ENCODE measurements around the gene APEX1.
"Not testable (repeated sequence)": the region's sequence is repeated elsewhere in the genome, so short reads cannot be mapped to it uniquely, and the experiment has no call there.

APEX1 gene

DNA sequence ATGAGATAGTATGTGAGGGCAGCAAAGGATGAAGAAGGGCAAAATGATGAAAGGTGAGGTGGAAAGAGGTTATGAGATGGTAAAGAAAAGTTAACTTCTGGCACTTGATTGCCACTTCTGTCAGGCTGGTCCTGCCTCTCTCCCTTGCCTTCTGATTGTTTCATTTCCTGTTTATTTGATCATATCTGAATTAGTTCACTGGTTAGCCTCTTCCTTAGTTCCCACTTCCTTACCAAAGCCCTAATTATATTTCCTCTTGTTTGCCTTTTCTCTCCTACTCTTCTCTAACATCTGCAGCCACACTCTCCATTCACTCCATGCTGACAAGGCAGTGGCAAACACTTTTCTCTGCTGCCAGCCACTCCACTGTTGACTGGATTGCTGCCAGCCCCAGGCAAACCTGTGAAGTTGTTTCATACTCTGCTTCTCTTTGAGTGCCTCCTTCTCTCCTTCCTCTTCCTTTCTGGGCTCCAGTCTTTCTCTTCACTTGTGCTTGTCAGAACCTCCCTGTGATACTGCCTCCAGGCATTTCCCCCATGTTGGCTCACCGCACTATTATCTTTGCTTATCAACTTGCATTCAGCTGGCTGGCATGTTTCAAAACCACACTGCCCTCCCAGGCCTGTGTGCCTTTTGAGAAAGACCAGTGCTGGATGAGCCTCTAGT lies 22.3 kb downstream of the APEX1 start:
- DNase-seq, result peak; percentile 46

DNA sequence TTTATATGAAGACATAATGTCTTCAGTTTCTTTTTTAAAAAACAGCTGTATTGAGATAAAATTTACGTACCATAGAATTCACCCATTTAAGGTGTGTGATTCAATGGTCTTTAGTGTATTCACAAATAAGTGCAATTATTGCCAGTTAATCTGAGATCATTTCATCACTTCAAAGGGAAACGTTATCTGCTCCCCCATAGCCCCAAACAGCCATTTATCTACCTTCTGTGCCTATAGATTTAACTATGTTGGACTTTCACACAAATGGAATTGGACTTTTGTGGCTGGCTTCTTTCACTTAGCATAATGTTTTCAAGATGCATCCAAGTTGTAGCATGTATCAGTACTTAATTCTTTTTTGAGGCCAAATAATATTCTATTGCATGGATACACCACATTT lies 23.9 kb downstream of the APEX1 start:
- no peak for DNase-seq

GRCh38 chr14:20482382-20482781 lies 27.4 kb downstream of the APEX1 start:
- no peak for DNase-seq

GRCh38 chr14:20485900-20486299 lies 30.9 kb downstream of the APEX1 start:
- no peak for DNase-seq

DNA sequence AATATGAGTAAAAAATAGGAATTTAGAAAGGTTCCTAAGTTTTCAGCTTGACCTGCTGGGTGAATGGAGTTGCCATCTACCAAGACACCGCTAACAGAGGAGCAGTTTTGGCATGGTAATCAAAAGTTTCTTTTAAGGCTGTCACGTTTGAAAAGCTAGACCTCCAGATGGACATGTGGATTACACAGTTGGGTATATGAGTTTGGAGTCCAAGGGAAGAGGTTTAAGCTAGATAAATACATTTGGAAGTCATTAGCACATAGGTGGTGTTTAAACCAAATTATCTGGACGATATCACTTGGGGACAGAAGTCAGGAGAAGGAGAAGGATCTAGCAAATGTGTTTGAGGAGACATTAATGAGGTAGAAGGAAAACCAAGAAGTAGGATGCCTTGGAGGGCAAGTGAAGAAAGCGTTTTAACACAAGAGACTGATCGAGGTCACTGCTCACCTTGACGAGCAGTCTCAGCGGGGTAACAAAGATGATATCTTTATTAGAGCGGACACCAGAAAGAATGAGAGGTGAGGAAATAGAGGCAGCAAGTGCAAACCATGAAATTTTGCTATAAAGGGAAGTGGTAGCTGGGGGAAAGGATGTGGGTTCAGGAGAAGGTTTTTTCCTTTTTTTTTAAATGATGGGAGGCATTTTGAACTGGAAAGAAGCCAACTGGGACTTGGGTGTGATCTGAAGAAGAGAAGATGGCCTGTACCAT lies 31.8 kb downstream of the APEX1 start:
- no peak for DNase-seq

- DNase-seq, result no peak
These were observed 32.3 kb downstream of the APEX1 start for GRCh38 chr14:20487396-20487725.

GRCh38 chr14:20489093-20489994 lies 34.3 kb downstream of the APEX1 start:
- no peak for DNase-seq

- DNase-seq, result no peak
These were observed 35.5 kb downstream of the APEX1 start for GRCh38 chr14:20490563-20490962.

- no peak for DNase-seq
These were observed 37.5 kb downstream of the APEX1 start for GRCh38 chr14:20492486-20492885.

DNA sequence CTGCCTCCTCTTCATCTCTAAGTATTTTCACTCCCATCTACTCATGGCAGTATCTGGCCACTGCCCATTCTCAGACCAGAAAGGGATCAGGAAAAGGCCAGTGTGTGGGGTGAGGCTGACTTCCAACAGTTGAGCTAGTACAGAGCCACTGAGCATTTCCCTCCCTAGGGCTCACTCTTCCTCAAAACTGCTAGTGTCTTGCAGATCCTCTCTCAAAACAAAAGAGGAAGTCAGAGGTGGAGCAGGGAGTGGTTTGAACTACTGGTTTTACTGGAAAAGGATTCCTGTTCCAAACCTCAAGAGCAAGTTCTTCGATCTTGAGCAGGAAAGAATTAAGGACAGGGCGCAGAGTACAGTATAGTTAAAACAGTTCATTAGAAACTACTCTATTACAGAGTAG lies 38.6 kb downstream of the APEX1 start:
- peak; percentile 84 for DNase-seq

DNA sequence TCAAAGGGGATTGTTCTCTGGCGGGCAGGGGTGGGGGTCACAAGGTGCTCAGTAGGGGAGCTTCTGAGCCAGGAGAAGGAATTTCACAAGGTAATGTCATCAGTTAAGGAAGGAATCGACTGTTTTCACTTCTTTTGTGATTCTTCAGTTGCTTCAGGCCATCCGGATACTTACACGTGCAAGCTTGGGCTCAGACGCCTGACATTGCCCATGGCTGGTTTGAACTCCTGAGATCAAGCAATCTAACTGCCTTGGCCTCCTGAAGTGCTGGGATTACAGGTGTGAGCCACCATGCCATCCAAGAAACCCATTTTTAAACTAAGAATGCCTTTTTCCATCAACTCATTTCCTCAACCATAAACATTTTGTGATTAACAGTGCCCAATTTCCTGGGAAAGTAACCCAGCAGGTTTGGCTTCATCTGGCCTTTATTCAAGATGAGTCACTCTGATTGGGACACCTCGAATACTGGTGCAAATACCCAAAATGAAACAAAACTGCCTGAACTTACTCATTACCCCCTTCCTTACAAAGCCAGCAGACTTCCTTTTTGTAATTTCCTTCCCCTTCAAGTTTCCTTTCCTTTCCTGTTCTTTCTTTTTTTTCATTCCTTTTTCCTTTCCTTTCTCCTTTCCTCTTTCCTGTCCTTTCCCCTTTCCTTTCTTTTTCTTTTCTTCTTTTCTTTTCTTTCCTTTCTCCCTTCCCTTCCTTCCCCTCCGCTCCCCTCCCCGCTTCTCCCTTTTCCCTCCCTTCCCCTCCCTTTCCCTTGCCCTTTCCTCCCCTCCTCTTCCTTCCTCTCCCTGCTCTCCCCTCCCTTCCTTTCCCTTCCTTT lies 40.1 kb downstream of the APEX1 start:
- peak; percentile 79 for DNase-seq

DNA sequence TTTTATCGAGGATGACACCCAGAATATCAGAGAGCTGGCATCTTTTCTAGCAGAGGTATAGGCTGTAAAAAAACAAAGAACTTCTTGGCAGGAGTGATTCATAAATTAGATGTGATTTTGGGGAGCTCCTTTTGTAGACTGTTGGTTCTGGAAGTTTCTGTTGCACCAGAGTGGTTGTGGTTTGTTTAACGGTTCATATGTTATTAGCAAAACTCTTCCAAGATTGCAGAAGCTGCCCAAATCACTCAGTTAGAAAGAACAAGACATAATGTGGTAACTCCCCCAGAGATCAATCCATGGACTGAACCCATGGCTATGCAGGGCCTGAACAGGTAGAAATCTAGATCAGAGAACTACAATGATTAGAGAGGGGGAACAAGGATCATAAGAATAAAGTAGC lies 43.6 kb downstream of the APEX1 start:
- DNase-seq, result no peak

- DNase-seq, result no peak
These were observed 44.1 kb downstream of the APEX1 start for GRCh38 chr14:20499108-20499507.

GRCh38 chr14:20499881-20500280 lies 44.9 kb downstream of the APEX1 start:
- no peak for DNase-seq

DNA sequence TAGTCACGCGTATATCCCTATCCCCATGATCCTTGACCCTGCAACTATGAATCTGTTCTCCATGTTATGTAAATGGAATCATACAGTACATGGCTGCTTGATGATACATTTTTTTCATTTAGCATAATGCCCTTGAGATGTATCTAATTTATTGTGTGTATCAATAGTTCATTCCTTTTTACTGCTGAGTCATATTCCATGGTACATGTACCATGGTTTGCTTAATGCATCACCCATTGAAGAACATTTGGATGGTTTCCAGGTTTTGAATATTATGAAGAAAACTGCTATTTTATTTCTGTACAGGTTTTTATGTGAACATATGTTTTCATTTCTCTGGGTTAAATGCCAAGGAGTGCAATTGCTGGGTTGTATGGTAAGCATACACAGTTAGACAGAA lies 46.3 kb downstream of the APEX1 start:
- DNase-seq, result no peak

GRCh38 chr14:20503898-20504297 lies 48.9 kb downstream of the APEX1 start:
- DNase-seq, result peak; percentile 33

- DNase-seq, result not testable (repeated sequence)
These were observed 51.2 kb downstream of the APEX1 start for GRCh38 chr14:20506276-20506675.

DNA sequence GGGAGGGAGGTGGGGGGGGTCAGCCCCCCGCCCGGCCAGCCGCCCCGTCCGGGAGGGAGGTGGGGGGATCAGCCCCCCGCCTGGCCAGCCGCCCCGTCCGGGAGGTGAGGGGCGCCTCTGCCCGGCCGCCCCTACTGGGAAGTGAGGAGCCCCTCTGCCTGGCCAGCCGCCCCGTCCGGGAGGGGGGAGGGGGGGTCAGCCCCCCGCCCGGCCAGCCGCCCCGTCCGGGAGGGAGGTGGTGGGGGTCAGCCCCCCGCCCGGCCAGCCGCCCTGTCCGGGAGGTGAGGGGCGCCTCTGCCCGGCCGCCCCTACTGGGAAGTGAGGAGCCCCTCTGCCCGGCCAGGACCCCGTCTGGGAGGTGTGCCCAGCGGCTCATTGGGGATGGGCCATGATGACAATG lies 51.7 kb downstream of the APEX1 start:
- not testable (repeated sequence) for DNase-seq
